Spleen (tissue), 11 donors: ENCODE data around the gene CRYGB. TPM values are rescaled to one million over a fixed set of nuclear protein-coding genes. Genes with fewer than 3 reads are reported as not detected.

Experiments used
- DNase-seq: peaks from one replicate; pipeline ENCODE4 v3.0.0-alpha.2; 2020
- H3K27ac ChIP-seq, 8 donors: fragments of 200-600 bp; sonication (generic) in 7 of 8; 1 replicate in 4 of 8; 2 replicates in 4 of 8; pipeline versions ENCODE4 v1.5.0 to v1.8.0; 2016 to 2021; ENCODE audit warnings: inconsistent platforms in 4 of 8, mild to moderate bottlenecking in 4 of 8, moderate library complexity in 1 of 8
- H3K27me3 ChIP-seq, 7 donors: fragments of 200-600 bp; sonication (generic) in 6 of 7; replicated peaks in 1 of 7; 1 replicate in 4 of 7; 2 replicates in 3 of 7; pipeline versions ENCODE4 v1.5.0 to v1.8.0; 2016 to 2021; ENCODE audit warnings: inconsistent platforms in 3 of 7, mild to moderate bottlenecking in 1 of 7
- H3K36me3 ChIP-seq, 6 donors: fragments of 200-600 bp; sonication (generic) in 5 of 6; 1 replicate in 4 of 6; 2 replicates in 2 of 6; pipeline versions ENCODE4 v1.5.0 to v1.8.0; 2016 to 2021; ENCODE audit warnings: inconsistent platforms in 2 of 6
- H3K4me1 ChIP-seq, 6 donors: fragments of 200-600 bp; sonication (generic) in 5 of 6; 1 replicate in 3 of 6; 2 replicates in 3 of 6; pipeline versions ENCODE4 v1.5.0 to v1.8.0; 2016 to 2021; ENCODE audit warnings: inconsistent platforms in 3 of 6
- H3K4me3 ChIP-seq, 8 donors: fragments of 200-600 bp; sonication (generic) in 7 of 8; 1 replicate in 4 of 8; 2 replicates in 4 of 8; pipeline versions ENCODE4 v1.5.0 to v1.8.0; 2016 to 2021; ENCODE audit warnings: inconsistent platforms in 4 of 8, mild to moderate bottlenecking in 4 of 8, moderate library complexity in 2 of 8
- H3K9me3 ChIP-seq, 8 donors: fragments of 200-600 bp; sonication (generic) in 7 of 8; 1 replicate in 4 of 8; 2 replicates in 4 of 8; pipeline versions ENCODE4 v1.5.0 to v1.8.0; 2016 to 2021; ENCODE audit warnings: inconsistent platforms in 4 of 8
- POLR2A ChIP-seq, 3 donors: fragments of 450-650 bp; IDR thresholded peaks; one replicate each; pipeline ENCODE4 v1.5.1; 2017; ENCODE audit warnings: antibody characterized with exemption in 3 of 3, mild to moderate bottlenecking in 1 of 3
- POLR2AphosphoS5 ChIP-seq, 3 donors: sonication (generic); formaldehyde crosslinking; IDR thresholded peaks; one replicate each; pipeline ENCODE4 v1.5.1; 2017; ENCODE audit warnings: antibody characterized with exemption in 3 of 3
- WGBS, 5 donors: extraction: QIAGEN DNeasy Blood & Tissue Kit in 3 of 5; methylation state at CpG; one replicate each; pipeline versions ENCODE4 v1.1.5 to v1.1.7; 2013 to 2018; 5-methylcytosine and 5-hydroxymethylcytosine counted together
- intact Hi-C: fragments of 100-400 bp; cut with DNase I; formaldehyde crosslinking; loops from one replicate; pipeline ENCODE4 v1.15.0; 2023; ENCODE audit warnings: low total_unique reads
- polyA plus RNA-seq, 3 donors: library from polyadenylated mRNA; stranded (reverse); fragments of 200-250 nt; gene quantifications; one replicate each; pipeline ENCODE4 v1.2.1, GENCODE V29; 2013
- total RNA-seq, 7 donors: library from RNA; depleted of rRNA in 3 of 7; stranded (reverse); fragments of >200 nt in 3 of 7; fragmentation: NEBNext Ultra II Directional in 4 of 7; extraction: Animal tissue kit (Norgen Biotek cat#: 25700) in 4 of 7; gene quantifications; one replicate each; pipeline versions ENCODE4 v1.1.0 to v1.2.1, GENCODE V29; 2016 to 2021
- TF ChIP-seq, protein P1 (sequence below), 11 experiments: fragments of 200-600 bp in 7 of 11; fragments of 450-650 bp in 4 of 11; sonication (generic) in 4 of 11; IDR thresholded peaks in 8 of 11; conservative IDR thresholded peaks in 3 of 11; 1 replicate in 7 of 11; 2 replicates in 4 of 11; pipeline versions ENCODE4 v1.4.0 to v1.8.0; 2016 to 2021; ENCODE audit warnings: antibody characterized with exemption in 11 of 11, inconsistent platforms in 4 of 11, mild to moderate bottlenecking in 1 of 11
- donor health status: healthy with polysubstance abuse.
- donor health status: DM: no; HTN: no; CAD: no; lungs with moderate emphysema.
- donor health status: DM: no; HTN: no; CAD: no.
- donor health status: Bipolar disorder and iron deficiency.
- donor health status: healthy.
- donor health status: DM: no; HTN: no; CAD: no.
- donor health status: DM: yes; HTN: yes; CAD: no.

Gene CRYGB
- total and polyA plus RNA-seq, 10 donors: not detected

DNA sequence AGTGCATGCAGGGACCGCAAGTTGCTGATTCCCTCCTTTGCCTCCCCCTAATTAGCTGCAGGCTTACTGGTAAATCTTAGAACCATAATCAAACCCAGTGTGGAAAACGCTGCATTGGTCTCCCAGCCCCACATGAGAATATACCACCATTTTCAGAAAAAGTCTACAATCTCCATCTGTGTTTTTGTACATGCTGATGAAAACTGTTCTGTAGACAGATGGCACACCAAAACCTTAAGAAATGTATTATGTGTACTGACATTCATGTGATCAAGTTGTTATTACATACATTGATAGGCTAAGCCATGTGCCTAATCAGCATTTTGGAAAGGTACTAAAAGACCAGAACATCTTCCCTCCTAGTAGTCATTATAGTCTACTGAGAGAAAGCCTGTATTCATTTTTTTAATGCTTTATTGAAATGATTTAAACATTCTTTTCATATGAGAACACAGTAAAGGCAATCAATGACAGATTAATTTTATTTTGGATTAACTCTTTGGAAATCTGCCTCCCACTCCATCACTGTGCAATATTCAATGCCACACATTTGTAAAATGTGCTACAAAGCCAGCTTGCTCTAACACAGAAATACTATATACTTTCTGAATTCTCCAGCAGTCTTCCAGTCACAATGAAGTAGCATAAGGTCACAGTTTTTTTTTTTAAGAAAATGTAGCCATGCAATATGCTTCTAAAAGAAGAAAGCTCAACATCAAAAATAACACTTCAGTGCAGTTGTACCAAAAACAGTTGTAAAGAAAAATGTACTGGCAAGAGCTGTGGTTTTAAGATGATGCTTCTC, 19.2 kb upstream of the CRYGB start:
- no peak for DNase-seq
- TF ChIP-seq POLR2AphosphoS5 (IDR thresholded peaks at IDR 0.05): no peak
- no peak for TF ChIP-seq POLR2A (IDR thresholded peaks at IDR 0.05)
- TF ChIP-seq, protein P1, sequence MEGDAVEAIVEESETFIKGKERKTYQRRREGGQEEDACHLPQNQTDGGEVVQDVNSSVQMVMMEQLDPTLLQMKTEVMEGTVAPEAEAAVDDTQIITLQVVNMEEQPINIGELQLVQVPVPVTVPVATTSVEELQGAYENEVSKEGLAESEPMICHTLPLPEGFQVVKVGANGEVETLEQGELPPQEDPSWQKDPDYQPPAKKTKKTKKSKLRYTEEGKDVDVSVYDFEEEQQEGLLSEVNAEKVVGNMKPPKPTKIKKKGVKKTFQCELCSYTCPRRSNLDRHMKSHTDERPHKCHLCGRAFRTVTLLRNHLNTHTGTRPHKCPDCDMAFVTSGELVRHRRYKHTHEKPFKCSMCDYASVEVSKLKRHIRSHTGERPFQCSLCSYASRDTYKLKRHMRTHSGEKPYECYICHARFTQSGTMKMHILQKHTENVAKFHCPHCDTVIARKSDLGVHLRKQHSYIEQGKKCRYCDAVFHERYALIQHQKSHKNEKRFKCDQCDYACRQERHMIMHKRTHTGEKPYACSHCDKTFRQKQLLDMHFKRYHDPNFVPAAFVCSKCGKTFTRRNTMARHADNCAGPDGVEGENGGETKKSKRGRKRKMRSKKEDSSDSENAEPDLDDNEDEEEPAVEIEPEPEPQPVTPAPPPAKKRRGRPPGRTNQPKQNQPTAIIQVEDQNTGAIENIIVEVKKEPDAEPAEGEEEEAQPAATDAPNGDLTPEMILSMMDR (IDR thresholded peaks at IDR 0.05 in 8 of 11, conservative IDR thresholded peaks at IDR 0.05 in 3 of 11): no peak
- no peaks in the 10 kb centered on the region for H3K9me3 ChIP-seq
- no peaks in the 10 kb centered on the region for H3K4me1 ChIP-seq
- H3K27ac ChIP-seq: no peak overlapping the region
- no peak overlapping the region for H3K4me3 ChIP-seq
- H3K36me3 ChIP-seq: no peaks in the 10 kb centered on the region
- peaks cover 0 to 3% (median 0%) of the 10 kb centered on the region in 7 donors for H3K27me3 ChIP-seq
- intact Hi-C loops: no loop called here
- WGBS, 5 donors: 76 to 97% (median 90%) methylated on average over 2 of the region's 2 CpGs

DNA sequence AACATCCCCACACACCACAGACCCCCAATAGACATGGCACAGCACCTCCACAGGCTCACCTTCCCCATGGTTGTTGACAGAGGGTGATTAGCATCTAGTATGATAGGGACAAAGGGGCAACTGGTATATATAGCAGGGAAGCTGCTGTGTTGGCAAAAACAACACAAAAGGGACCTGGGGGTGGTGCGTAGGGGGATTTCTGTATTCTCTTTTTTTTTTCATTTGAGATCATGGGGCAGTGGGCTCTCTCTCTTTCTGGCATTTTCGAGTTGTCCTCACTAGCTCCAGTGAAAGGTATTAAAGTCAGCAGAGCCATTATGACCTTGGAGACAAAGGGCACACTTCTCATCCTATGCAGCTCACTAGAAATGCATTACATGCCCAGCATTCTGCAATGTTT, 17.5 kb upstream of the CRYGB start, which contains the start of gene CRYGA:
Gene CRYGA (minus strand): TSS at position 101 of the 400 bp plus-strand sequence. CDS start 33 bp downstream, at position 68.
- peaks cover 0 to 3% (median 0%) of the 10 kb centered on the region in 7 donors for H3K27me3 ChIP-seq
- intact Hi-C loops: no loop called here
- H3K9me3 ChIP-seq: no peaks in the 10 kb centered on the region
- WGBS, 5 donors: 72 to 83% (median 76%) methylated on average over 2 of the region's 2 CpGs
- no peak for DNase-seq
- no peak within 1 kb of the TSS for H3K27ac ChIP-seq
- no peaks in the 10 kb centered on the region for H3K36me3 ChIP-seq
- no peak within 1 kb of the TSS for H3K4me3 ChIP-seq
- TF ChIP-seq POLR2A (IDR thresholded peaks at IDR 0.05): no peak
- no peak for TF ChIP-seq POLR2AphosphoS5 (IDR thresholded peaks at IDR 0.05)
- TF ChIP-seq, protein P1 (IDR thresholded peaks at IDR 0.05 in 8 of 11, conservative IDR thresholded peaks at IDR 0.05 in 3 of 11): no peak
- H3K4me1 ChIP-seq: no peaks in the 10 kb centered on the region

DNA sequence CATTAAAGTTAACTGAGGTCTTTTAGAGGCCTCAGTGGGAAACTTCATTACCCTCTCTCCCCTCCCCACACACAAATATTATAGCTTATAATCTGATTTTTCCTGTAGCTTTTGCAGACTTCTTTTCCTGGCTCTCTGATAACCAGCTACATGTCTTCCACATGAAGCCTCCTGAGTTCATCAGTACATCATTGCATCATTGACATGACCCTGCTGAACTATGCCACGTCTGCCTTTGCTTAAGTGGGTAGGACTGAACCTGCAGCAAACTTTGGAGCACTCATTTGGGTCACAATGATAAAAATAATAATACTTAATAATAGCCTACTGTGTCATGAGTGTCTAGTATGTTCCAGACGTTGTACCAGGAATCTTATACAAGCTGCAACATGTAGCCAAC, 10.5 kb upstream of the CRYGB start:
- Histone ChIP-seq H3K4me3 (no peak overlapping the region), H3K9me3 (peaks cover 0 to 7% (median 5%) of the 10 kb centered on the region in 8 donors), H3K4me1 (no peaks in the 10 kb centered on the region), H3K27ac (no peak overlapping the region), H3K36me3 (no peaks in the 10 kb centered on the region), H3K27me3 (no peaks in the 10 kb centered on the region)
- WGBS, 5 donors: 60 to 88% (median 79%) methylated on average over 2 of the region's 2 CpGs
- no peak for DNase-seq
- TF ChIP-seq, protein P1 (IDR thresholded peaks at IDR 0.05 in 8 of 11, conservative IDR thresholded peaks at IDR 0.05 in 3 of 11): no peak
- TF ChIP-seq POLR2AphosphoS5 (IDR thresholded peaks at IDR 0.05) (no peak), POLR2A (IDR thresholded peaks at IDR 0.05) (no peak)
- intact Hi-C loops: no loop called here

GRCh38 chr2:208153156-208153555, 7.2 kb upstream of the CRYGB start:
- Histone ChIP-seq H3K27me3 (no peaks in the 10 kb centered on the region), H3K9me3 (peaks cover 0 to 13% (median 6%) of the 10 kb centered on the region in 8 donors), H3K27ac (no peak overlapping the region), H3K4me3 (no peak overlapping the region), H3K36me3 (no peaks in the 10 kb centered on the region), H3K4me1 (no peaks in the 10 kb centered on the region)
- intact Hi-C loops: no loop called here
- DNase-seq: no peak
- TF ChIP-seq, protein P1 (IDR thresholded peaks at IDR 0.05 in 8 of 11, conservative IDR thresholded peaks at IDR 0.05 in 3 of 11): no peak
- TF ChIP-seq POLR2AphosphoS5 (IDR thresholded peaks at IDR 0.05) (no peak), POLR2A (IDR thresholded peaks at IDR 0.05) (no peak)
